HG03103 (cell line): ENCODE results near the gene SLC8A1.

ENCODE experiments used
- ATAC-seq: cut with Tn5 transposase; IDR thresholded peaks from one replicate; pipeline ENCODE4 v1.9.1; 2021; ENCODE audit warnings: low read depth; ENCODE audit not compliant: unreplicated experiment

Gene SLC8A1

DNA sequence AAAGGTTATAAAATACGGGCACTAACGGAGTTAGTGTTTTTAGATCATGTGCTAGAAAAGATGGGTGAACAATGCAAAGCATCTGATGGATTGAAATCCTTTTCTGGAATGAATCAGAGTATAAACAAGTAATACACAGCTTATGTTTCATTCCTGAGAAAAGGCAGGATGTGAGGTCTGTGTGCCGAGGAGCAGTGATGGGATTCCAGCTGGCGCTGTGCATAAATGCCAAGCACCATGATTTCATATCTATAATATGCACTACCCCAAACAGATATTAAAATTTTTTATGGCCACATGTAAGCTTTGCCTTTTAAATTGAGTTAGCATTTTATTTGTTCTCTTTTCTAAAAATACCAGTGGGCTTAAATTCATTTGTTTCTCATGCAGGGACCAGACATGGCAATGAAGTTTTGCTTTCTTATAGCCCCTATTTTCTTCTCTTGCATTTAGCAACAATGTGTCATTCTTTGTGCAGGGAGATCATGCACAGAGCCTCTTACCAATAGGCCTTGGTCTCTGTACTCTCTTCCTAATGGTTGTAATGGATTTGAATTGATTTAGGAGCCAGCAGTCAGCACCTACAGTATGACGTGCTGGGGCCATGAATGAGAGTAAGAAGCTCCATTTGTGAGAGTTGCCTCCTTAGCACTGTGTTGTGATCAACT, 323.9 kb downstream of the SLC8A1 start:
- ATAC-seq: no peak

DNA sequence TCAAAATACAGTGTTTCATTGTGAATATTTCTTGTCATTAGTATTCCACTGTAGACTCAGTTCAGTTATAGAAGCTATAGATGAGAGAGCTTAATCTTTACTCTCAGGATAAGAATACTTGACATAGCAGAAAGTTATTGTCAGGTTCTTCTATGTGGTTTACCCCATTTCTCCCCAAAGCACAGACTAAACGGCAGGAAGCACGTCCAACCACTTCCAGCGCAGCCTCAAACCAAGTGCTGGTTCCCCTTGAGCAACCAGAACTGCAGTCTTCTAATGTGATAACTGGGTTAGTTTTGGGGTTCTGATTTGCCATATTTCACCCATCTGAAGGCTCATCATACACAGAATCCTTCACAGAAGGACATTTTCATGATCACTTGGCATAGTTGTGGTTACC, 324.7 kb downstream of the SLC8A1 start:
- ATAC-seq: no peak

DNA sequence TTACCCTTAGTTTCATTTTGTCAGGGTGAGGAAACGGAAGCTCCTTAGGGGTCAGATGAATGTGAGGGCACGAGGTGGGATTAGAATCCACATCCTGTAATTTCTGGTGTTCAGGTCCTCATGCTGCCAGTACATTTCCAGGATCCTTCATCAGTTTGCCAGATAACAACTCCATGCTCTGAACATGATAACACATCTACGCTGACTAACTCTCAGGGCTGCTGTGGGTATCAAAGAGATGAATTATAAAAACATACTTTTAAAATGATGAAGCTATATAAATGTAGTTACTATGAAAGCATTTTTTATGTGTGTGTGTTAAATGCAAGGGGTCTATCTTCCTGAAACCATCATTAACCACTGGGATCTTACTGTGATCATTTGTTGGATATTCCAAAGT, 325.9 kb downstream of the SLC8A1 start:
- ATAC-seq: no peak

DNA sequence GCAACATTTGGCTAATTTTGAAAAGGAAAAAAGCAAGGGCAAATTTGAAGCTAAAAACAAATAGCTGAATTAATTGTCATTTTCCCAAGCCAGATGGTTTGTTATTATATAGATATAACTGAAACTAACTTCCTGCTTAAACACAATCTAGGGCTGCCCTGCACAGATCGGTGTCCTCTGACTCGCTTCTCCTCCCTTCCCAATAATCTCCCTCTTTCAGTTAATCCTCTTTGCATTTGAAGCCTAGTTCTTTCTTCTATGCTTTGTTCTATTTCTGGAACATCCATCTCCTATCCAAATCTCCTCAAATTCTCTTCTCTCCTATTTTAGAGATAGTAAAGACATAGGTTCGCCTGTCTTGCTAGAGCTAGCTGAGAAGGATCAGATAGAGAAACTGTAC, 328.1 kb downstream of the SLC8A1 start:
- no peak for ATAC-seq

DNA sequence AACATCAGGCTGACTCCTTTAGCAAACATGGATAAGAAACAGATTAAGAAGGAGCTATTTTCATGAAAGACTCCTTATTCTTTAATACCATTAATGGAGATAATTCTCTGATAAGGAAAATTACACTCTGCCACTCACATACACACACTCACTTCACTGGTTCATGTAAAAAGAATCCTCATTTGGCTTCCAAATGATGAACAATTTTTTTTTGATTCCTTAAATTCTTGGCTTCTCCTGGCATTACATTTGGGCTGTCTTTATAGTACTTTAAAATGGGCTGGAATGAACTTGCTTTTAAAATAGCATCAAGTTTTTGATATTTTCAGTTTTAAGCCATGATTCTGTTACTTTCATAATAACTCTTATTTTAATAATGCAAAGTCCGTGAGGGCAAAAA, 328.6 kb downstream of the SLC8A1 start:
- no peak for ATAC-seq

DNA sequence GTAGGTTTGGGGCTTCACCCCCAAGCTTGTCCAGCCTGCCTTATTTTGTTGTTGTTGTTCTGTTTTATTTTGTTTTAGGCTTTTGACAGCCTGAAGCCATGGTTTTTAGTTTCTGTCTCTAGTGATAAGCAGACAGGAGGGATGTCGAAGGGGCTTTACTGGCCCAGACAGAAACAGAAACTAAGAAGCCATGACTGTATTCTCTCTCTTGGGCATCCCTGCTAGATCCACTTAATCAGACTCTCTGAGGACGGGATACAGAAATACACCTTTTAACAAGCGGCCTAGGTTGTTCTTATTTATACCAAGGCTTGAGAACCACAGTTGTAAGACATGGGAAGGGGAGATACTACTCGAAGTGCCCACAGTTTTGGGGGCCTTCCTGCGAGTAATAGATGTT, 330.9 kb downstream of the SLC8A1 start:
- no peak for ATAC-seq

DNA sequence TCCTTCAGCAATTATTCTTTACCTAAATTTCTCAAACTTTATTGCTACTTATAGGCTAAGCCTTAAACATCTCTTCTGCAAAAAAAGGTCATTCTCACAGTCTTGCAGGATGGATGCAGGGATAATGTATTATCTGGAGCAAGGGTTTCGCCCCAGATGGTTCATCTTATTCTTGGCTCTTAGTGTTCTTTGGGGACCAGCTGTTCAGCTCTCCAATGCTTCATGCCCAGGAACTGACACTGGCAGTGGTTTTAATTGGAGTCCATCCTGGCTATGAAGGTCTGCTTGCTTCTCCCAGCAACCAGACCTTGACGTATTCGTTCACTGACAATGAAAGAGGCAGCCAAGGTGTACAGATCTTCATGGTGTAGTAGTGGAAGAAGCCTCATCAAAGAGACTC, 331.9 kb downstream of the SLC8A1 start:
- ATAC-seq: no peak

DNA sequence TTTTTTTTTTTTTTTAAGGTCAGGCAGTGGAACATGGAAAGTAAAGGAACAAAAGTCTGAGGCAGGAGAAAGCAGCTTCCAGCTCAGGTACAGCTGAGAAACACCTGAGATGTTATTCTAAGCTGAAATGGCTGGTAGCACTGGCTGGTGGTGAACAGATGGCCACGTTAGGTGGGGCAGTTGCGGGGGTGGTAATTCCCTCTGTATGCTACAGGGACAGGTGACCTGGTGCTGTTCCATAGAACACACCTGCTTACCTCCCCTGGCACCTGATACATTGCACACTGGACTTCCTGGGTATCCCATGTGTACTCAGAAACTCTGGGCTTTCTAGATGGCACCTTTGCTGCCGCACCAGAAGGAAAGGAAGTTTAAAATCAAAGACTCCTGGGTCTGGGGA, 333.3 kb downstream of the SLC8A1 start:
- no peak for ATAC-seq

DNA sequence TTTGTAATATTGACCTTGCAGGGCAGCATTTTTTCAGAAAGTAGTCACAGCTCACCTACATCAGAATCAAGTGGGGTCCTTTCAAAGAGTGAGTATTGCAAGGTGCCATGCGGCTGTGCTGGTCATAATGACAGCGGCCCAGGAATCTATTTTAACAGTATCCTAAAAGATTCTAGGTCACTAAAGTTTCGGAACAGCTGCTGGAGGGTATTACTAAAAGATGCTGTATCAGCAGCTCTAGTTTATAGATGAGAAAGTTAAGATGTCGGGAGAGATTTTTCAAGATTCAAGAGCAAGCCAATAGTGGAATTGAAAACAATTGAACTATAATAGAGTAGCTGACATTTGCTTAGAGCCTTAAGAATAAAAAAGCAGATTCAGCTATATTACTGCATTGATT, 336.0 kb downstream of the SLC8A1 start:
- ATAC-seq: no peak

DNA sequence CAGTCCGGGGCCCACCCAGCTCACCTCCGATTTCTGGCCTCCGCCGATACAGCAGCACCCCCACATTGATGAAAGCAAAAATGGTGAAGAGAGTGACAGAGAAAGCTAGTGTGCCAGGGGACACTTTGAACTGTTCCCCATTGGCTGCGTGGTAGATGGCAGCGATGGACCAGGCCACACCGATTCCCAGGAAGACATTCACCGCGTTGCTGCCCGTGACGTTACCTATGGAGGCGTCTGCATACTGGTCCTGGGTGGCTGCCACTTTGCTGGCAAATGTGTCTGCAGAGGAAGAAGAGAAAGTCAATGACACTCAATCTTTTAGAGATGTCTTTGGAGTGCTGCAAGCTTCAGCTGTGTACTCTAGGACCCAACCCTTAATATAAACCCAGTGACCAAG, 336.5 kb downstream of the SLC8A1 start:
- ATAC-seq: no peak

DNA sequence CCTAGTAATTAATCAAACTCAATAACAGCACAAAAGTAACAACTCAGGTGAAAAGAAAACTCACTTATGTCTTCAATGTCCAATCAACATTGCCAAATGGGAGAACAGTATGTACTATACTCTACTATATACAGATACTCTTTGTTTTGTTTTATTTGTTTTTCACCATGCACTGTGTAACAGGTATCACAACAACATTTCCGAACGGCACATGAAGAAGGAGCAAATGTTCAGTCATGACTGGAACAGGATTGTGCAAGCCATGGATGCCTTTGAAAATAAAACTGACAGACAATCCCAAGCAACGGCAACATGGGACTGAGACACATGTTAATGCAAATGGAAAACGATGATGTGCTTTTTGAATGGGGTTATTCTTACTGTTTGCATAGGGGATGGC, 337.9 kb downstream of the SLC8A1 start:
- no peak for ATAC-seq

DNA sequence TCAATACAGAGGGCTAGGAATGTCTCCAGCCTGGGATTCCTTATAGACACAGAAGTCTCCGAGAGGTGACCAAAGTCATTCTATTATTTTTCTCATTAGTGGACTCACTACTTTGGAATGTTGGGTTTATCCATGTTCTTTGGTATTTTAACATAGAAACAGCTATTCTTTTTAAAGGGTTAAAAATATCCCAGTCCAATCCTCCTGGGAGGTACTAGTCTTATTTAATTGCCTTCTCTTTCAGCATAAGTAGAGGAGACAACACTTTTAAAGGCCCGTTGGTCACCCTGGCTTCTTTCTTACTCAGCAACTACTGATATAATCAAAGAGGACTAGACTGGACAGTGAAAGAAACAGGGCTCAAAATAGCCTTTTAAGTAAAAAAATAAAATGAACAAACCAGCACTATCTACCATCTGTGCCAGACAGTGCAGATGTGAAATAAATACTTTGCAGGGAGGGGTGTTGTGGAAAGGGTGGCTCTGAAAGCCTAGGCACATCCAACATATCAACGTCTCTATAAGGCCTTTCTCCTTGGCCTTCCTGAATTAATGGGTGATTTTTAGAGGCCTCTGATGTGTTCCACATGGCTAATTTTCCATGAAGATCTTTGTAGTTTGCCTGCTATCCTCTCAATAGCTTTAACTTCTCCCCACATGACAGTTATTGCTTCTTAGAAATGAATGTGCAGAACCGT, 338.5 kb downstream of the SLC8A1 start:
- ATAC-seq: no peak

DNA sequence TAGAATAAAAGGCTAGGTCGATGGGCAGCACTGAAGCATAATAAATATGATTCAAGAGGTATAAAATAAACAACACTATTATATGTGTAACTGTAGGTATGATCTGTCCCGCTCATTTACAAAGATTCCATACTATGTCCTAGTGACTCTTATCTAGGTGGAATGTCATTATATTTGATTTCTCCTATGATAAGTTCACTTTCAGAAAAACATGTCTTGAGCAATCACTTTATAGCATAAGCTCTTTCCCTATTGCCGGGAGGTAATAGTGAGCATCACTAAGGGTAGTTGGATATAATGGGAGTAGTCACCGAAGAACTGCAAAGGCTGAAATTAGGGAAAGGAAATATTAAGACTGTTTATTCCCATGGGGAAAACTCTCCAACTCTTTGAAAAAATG, 342.5 kb downstream of the SLC8A1 start:
- no peak for ATAC-seq

DNA sequence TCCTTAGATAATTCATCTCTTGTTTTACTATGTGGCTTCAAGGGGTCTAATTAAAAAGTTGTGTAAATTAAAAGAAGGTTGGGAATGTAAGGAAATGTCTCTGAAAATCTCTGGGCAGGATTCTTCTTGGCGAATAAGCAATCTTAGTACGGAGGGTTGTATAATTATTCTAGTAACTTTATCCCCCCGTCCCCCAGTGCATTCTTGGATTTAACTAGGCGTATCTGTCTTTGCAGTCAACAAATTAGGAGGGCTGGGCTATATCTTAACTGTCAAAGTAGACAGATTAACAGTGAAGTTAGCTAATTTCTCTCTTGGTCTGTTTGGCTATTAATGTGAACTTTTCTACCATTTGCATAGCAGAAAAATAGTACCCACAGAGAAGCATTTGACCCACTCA, 343.0 kb downstream of the SLC8A1 start:
- no peak for ATAC-seq

DNA sequence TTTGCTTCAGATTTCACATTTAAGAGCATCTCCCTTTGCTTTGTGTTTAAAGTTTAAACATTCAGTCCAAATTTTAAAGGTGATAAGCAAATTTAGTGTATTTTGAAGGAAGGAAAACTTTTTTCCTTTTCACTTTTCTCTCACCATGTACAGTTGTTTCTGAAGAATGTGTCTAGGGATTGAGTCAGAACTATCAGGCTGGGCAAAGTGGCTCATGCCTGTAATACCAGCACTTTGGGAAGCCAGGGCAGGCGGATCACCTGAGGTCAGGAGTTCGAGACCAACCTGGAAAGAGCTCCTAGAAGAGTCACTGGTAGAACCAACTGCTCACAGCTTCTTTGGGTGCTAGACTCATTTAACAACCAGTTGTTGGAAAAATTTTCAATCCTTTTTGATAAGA, 345.8 kb downstream of the SLC8A1 start:
- no peak for ATAC-seq

DNA sequence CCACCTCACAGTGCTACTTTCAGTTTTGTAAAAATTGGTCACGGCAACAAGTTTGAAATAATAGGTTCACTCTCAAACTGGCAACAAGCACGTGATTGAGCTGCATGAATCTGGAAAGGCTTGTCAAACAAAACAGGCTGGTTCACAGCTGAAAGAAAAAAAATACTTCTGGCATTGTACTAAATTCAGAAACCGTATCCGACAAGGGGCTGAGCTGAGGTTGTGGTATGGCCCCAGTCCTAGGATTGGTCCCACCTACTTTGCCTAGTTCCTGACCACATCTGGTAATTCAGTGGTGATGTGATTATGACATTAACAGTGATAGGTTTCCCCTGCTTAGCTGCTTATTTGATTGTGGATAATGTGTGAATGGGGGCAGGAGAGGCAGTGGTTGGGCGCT, 346.3 kb downstream of the SLC8A1 start:
- ATAC-seq: no peak

DNA sequence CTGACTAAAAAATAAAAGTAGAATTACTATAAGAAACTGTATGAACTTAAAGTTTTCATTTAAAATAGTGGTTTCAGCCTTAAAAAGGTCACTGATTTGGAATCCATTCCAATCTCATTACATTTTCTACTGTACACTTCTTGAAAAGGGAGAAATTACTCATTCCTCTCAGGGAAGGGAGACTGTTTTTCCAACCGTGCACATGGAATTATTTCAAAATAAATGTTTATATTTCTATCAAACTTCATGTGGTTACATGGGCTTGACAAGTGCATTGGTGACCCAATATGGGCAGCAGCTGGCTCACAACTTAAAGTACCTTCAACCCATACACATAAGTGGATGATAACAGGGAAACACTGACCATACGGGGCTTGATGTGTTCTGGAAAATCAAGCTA, 348.3 kb downstream of the SLC8A1 start:
- no peak for ATAC-seq

DNA sequence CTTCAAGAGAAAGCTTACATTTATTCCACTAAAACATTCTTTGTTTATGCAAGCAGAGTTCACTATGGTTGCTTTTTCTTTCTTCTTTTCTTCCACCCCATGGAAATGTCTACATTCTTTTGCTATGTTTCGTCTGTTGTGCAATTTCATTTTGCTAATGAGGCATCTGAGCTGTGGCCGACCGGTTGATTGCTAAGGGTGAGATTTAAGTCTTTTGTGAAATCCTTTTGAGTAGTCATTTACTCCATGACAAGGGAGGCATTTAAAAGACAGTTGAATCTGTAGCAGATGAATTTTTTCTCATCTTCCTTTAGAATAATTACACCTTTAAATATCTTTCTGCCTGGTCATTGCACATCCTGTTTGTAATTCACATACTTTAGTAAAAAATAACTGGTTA, 348.7 kb downstream of the SLC8A1 start:
- no peak for ATAC-seq

DNA sequence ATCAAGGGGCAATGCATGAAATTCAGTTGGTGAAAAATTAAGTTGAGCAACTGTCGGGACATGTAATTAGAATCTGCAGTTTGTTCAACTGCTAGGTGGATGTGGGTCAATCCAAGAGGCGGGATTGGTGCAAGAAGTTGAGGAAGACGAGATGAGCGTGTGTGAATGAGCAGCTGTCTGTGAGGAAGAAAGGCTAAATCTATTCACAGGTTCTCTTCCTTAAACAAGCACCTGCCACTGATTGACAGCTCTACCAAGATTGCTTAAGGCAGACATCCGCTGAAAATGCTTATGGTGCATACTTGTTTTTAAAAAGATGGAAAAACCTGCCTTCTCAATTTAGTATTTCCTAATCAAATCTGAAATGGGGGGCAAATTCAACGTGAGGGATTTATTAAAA, 349.4 kb downstream of the SLC8A1 start:
- no peak for ATAC-seq

DNA sequence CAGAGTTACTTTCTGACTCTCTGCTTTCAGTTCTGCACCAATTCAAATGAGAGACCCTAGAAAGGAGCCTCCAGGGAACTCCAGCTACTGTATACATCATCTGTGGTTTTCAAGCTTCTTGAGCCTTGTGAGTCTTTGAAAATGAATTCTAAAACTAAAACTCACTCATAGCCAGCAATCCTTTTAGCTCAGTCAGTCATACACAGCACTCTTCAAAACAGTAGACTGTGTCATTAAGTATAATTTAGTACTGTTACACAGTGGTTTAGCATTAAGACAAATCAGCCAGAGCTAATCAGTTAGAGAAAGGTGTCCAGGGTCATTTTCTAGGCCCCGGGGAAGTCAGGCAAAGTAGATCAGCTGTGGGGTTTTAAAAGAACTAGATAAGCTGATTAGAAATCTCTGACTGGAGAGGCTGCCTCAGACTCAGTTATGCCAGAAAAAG, 350.7 kb downstream of the SLC8A1 start:
- peak; percentile 94 for ATAC-seq

DNA sequence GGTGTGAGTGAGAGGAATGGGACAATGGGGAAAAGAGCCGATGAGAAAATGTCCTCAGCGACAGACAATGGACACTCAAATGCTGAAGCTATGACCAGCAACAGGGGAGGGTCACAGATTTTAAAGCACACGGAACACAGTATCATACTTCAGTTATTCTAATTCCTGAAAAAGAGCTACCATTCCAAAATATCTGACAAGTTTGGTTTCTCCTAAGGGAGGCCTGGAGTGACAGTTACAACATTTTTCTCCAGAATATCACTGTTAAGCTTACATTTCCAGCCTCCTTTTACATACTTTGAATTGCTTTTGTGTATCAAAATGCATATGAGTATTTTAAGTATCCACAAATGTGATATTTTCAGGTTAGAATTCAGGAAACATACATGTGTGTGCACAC, 351.2 kb downstream of the SLC8A1 start:
- ATAC-seq: no peak

DNA sequence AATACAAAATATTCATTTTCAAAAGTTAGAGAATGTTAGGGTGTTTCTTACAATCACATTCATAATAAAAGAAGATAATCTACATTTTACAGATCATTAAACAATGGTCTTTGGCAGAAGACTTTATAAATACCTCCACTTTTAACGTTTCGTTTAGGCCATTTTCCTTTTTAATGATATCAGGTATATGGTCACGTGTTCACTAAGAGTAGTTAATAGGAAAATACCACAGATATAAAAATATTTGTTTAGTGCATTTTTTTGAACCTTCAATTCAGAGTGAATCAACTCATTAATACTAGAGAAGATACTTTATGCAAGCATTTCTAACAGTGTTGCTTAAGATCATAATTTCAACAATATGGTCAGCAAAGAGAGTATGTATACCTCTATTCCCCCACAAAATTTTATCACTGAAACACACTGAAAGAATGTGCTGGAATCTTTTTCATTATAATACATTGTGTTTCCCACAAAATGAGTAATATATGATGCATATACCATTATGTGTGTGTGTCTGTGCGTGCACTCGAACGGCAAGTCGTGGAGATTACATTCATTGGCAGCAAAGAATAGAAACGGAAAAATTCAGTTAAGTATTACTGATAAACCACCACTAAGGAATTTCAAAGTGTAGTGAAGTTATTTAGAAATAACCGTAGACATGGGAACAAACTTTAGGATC, 353.0 kb downstream of the SLC8A1 start:
- ATAC-seq: no peak
